Measurements from ENCODE around the gene CHL1.

DNA sequence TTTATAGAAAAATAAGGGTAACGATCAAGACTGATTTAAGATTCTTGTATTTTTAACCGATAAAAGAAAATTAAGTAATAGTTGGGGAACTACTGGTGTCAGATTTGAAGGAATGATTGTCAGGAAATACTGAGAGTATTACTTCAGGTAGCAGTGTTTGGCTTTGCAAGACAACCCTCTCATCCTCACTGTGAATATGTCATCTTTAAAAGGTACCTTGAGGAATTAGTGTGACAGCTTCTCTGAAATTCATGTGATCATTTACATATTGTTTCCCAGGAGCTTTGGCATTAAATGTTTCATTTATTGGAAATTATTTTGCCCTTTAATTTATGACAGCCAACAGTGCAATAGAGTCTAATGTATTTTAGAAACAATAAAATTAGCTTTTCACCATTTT, 3.3 kb downstream of the CHL1 start:
- TF ChIP-seq POLR2A (IDR thresholded peaks at IDR 0.05; ENCODE audit: low read length) (no peak), PHF8 (IDR thresholded peaks at IDR 0.05; ENCODE audit: borderline replicate concordance, low read depth) (no peak), ATOH8 (CRISPR knock-in tag; IDR thresholded peaks at IDR 0.05; ENCODE audit: low read depth) (no peak), KDM1A (IDR thresholded peaks at IDR 0.05; ENCODE audit: low read depth) (no peak), MAX (IDR thresholded peaks at IDR 0.05) (no peak), RCOR1 (IDR thresholded peaks at IDR 0.05; ENCODE audit: low read depth, low read length) (no peak), SMC3 (IDR thresholded peaks at IDR 0.05) (no peak), NFE2L2 (conservative IDR thresholded peaks at IDR 0.05; ENCODE audit: low read length) (no peak)
- TF ChIP-seq, protein P1, sequence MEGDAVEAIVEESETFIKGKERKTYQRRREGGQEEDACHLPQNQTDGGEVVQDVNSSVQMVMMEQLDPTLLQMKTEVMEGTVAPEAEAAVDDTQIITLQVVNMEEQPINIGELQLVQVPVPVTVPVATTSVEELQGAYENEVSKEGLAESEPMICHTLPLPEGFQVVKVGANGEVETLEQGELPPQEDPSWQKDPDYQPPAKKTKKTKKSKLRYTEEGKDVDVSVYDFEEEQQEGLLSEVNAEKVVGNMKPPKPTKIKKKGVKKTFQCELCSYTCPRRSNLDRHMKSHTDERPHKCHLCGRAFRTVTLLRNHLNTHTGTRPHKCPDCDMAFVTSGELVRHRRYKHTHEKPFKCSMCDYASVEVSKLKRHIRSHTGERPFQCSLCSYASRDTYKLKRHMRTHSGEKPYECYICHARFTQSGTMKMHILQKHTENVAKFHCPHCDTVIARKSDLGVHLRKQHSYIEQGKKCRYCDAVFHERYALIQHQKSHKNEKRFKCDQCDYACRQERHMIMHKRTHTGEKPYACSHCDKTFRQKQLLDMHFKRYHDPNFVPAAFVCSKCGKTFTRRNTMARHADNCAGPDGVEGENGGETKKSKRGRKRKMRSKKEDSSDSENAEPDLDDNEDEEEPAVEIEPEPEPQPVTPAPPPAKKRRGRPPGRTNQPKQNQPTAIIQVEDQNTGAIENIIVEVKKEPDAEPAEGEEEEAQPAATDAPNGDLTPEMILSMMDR (IDR thresholded peaks at IDR 0.05): no peak

All from A549 (cell line).